ENCODE data around the gene ISM1.

GRCh38 chr20:13340088-13340487 lies 119.0 kb downstream of the ISM1 start:
- TF ChIP-seq CTCF (IDR thresholded peaks at IDR 0.05) (no peak), POLR2AphosphoS5 (IDR thresholded peaks at IDR 0.05) (no peak)

Measured in transverse colon (tissue), 4 donors.